Kasumi-1 (cell line): Measurements from ENCODE around the gene GATAD2A.

Source experiments
- DNase-seq, 2 experiments: peaks; one replicate each; lab custom pipeline; 2025; lab: John Stamatoyannopoulos, UW

GATAD2A gene

DNA sequence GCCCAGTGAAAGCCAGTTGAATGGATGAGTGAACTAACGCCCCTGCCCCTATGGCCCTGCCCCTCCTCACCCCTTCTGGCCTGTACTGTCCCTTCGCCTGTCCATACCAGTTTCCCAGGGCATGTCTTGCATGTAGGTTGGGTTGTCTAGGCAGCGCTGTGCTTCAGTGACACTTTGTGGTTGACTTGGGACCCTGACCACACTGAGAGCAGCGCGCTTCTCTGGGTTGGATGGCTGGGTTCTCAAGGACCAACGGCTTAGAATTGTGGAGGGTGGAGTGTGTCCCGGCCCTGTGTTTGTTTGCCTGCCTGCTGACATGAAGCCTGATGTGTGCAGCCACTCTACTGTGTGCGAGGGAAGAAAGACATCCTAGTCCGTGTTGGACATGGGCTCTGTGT is 15.8 kb downstream of the GATAD2A start:
- no peak for DNase-seq

DNA sequence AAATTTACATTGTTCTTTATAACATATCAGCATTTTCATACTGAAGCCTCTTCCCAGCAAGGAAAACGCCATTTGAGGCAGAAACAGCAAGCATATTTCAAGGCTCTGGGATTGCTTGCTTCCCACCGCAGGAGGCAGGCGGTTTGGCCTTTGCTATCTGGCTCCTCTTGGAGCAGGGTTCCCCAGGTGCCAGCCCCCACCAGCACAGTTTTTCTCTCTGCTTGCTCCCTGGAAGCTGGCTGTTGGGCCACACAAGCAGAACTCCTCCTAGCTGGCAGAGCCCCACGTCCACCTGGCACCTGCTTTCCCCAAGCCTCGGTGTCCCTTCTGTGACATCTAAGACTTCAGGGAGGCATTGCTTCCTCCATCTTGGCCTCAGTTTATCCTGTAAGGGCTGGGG is 16.7 kb downstream of the GATAD2A start:
- DNase-seq: no peak

GRCh38 chr19:19423322-19423721 is 17.8 kb downstream of the GATAD2A start:
- no peak for DNase-seq

GRCh38 chr19:19425170-19425875 is 19.8 kb downstream of the GATAD2A start:
- DNase-seq: no peak

DNA sequence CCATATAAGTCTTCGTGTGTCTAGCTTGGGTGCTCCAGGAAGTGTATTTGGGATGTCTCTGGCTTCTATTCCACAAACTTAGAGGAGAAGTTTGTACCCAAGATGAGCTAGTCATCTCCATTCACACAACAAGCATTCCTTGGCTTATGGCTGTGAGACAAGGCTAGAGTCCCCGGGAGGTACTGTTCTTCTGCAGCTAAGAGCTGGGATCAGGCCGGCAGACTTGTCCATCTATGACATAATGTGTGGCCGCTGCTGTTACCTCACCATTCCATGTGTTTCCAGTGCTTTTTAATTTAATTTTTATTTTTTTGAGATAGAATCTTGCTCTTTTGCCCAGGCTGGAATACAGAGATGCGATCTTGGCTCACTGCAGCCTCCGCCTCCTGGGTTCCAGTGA is 20.7 kb downstream of the GATAD2A start:
- no peak for DNase-seq

DNA sequence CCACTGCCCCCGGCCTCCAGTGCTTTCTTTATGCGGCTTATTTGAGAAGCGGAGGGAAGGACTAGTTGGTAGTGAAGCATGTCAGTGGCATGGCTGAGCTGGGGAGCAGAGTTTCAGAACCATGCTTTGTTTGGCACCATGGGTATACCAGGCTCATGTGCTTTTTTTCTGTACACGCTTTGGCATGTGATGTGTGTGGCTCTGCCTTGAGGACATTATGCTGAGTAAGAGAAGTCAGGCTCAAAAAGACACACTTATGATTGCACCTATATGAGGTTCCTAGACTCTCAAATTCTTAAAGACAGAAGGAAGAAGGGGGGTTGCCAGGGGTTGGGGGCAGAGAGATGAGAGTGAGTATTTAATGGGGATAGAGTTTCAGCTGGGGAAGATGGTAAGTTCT is 21.3 kb downstream of the GATAD2A start:
- no peak for DNase-seq

GRCh38 chr19:19427302-19427701 is 21.8 kb downstream of the GATAD2A start:
- DNase-seq: no peak

DNA sequence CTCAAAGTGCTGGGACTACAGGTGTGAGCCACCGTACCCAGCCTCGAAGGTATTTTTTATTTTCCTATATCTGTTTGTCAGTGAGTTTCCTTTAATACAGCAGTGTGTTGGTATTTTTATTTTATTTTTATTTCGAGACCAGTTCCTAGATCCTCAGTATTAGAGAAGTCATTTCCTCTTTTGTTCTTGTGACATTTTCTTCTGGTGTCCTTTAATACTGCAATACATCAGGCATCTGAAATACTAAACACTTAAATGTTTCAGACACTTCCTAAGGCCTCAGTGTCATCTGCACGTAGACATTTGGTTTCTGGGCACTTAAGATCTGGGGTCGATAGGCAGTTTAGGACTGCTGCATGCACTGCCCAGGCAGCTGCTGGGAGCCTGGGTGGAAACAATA is 22.5 kb downstream of the GATAD2A start:
- DNase-seq: no peak

GRCh38 chr19:19428746-19429145 is 23.3 kb downstream of the GATAD2A start:
- no peak for DNase-seq

DNA sequence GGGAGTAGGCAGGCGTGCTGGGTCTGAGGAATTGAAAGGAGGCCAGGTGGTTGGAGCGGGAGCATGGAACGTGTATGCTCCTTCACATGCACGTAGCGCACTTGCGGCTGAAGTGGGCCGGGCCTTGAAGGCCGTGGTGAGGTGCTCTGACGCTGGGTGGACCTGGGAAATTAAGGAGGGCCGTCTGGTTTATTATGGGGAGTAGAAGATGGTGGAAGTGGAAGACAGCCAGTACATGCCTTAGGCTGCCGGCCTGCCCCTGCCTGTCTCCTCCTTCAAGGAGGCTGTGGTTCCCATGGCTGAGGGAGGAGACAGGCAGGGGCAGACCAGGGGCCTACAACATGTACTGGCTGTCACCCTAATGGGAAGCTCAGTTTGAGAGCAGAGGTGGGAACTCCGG is 23.9 kb downstream of the GATAD2A start:
- no peak for DNase-seq

DNA sequence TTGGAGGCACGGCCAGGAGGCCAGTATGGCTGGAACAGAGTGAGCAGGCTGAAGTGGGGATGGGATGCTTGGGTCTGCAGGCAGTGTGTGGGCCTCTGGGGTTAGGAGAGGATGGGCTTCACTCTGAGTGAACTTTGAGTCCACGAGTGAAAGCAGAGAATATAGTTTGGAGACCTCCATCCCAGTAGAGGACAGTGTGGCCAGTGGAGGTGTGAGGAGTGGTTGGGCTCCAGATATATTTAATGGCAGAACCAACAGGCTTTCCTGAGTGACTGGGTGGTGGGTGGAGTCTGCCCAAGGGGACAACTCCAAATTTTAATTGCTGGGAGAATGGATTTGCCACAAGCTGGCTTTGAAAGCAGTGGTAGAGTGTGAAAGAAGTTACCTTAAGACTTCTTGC is 27.3 kb downstream of the GATAD2A start:
- no peak for DNase-seq

- no peak for DNase-seq
Observed at GRCh38 chr19:19433666-19434213, 28.3 kb downstream of the GATAD2A start.

DNA sequence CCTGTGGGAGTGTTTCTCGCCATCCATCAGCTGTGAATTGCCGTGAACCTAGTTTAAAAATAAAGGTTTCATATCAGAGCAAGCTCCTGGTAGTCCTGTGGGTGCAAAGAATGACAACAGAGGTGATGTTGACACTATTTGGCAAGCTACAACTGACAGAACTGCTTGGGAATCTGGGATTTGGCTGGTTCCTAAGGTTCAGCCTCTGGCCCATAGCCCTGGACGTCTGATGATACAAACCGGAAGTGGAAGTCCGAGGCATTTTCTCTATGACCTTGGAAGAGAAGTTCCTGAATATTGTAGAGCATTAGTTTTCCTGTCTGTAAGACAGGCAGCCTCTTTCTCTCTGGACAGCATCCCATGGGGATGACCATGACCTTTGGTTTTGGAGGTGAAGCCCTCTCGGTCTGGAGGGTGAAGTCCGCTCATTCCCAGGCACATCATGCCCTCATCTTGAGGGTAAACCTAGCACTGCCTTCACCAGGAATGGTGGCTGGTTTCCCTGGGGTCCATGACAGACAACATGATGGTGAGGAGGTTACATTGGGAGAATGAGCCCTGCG is 29.1 kb downstream of the GATAD2A start:
- DNase-seq: no peak

DNA sequence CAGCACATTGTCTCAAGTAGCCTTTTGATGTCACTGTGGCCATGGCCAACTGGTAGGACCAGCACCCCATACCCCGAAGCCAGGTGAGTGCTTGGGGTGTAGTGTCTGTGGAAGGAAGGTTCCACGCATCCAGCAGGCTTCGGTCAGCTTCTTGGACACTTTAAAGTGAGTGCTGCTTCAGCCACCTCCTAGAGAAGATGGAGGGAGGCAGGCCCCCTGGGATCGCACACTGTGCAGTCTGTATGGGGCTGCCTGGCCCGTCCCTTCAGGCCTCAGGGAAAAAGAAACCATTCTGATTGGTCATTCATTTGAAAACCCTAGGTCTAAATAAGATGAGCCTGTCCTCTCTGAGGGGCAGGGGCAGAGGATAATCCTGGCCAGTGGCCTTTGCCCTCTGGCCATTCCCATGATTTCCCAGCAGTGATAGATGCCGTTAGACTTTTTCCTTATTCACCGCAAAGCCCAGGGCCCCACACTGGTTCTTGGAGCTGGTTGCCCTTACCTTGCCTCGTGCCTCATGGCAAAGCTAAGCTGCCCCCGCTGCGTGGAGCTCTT is 30.7 kb downstream of the GATAD2A start:
- DNase-seq: no peak

GRCh38 chr19:19438366-19439175 is 33.1 kb downstream of the GATAD2A start:
- DNase-seq: no peak

- no peak for DNase-seq
Observed at GRCh38 chr19:19439176-19439482, 33.7 kb downstream of the GATAD2A start.

GRCh38 chr19:19443283-19443682 is 37.8 kb downstream of the GATAD2A start:
- no peak for DNase-seq

- no peak for DNase-seq
Observed at GRCh38 chr19:19443902-19444680, 38.6 kb downstream of the GATAD2A start.

DNA sequence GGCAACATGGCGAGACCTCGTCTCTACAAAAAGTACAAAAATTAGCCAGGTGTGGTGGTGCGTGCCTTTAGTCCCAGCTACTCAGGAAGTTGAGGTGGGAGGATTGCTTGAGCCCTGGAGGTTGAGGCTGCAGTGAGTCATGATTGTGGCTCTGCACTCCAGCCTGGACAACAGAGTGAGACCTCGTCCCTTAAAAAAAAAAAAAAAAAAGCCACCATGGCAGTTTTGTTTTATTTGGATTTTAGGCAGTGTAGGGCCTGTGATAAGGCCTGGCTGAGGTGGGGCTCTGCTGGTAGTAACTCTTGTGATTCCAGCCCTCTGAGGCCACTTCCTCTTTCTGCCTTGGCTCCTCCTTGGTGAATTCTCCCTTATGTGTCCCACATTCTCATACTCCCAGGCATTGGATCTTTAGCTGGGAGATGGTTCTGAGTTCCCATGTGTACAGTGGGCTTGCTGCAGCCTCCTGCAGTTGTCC is 39.2 kb downstream of the GATAD2A start:
- peak; percentile 77 to 81 for DNase-seq

GRCh38 chr19:19445288-19445687 is 39.8 kb downstream of the GATAD2A start:
- DNase-seq: no peak

- DNase-seq: no peak
Observed at GRCh38 chr19:19445911-19446361, 40.5 kb downstream of the GATAD2A start.
